Stimulated activated CD4-positive, alpha-beta T cell treated with anti-CD3 and anti-CD28 coated beads, Interleukin-2, amount 100 ng/mL, for 4 hours (primary cell): ENCODE measurements around the gene MTHFSD.
A peak's percentile ranks its signal among the peaks of the same experiment; 100 is the strongest.

Experiments
- DNase-seq: peaks from one replicate; pipeline ENCODE4 v3.0.0-alpha.2; 2020; ENCODE audit warnings: low read depth

Gene MTHFSD

GRCh38 chr16:86570558-86571529 is 15.8 kb upstream of the MTHFSD start:
- DNase-seq: no peak

- no peak for DNase-seq
Measured at GRCh38 chr16:86569701-86570447, 14.8 kb upstream of the MTHFSD start.

GRCh38 chr16:86568677-86569623 is 13.9 kb upstream of the MTHFSD start:
- no peak for DNase-seq

DNA sequence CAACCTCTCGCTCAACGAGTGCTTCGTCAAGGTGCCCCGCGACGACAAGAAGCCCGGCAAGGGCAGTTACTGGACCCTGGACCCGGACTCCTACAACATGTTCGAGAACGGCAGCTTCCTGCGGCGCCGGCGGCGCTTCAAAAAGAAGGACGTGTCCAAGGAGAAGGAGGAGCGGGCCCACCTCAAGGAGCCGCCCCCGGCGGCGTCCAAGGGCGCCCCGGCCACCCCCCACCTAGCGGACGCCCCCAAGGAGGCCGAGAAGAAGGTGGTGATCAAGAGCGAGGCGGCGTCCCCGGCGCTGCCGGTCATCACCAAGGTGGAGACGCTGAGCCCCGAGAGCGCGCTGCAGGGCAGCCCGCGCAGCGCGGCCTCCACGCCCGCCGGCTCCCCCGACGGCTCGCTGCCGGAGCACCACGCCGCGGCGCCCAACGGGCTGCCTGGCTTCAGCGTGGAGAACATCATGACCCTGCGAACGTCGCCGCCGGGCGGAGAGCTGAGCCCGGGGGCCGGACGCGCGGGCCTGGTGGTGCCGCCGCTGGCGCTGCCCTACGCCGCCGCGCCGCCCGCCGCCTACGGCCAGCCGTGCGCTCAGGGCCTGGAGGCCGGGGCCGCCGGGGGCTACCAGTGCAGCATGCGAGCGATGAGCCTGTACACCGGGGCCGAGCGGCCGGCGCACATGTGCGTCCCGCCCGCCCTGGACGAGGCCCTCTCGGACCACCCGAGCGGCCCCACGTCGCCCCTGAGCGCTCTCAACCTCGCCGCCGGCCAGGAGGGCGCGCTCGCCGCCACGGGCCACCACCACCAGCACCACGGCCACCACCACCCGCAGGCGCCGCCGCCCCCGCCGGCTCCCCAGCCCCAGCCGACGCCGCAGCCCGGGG is 12.9 kb upstream of the MTHFSD start:
- DNase-seq: no peak

DNA sequence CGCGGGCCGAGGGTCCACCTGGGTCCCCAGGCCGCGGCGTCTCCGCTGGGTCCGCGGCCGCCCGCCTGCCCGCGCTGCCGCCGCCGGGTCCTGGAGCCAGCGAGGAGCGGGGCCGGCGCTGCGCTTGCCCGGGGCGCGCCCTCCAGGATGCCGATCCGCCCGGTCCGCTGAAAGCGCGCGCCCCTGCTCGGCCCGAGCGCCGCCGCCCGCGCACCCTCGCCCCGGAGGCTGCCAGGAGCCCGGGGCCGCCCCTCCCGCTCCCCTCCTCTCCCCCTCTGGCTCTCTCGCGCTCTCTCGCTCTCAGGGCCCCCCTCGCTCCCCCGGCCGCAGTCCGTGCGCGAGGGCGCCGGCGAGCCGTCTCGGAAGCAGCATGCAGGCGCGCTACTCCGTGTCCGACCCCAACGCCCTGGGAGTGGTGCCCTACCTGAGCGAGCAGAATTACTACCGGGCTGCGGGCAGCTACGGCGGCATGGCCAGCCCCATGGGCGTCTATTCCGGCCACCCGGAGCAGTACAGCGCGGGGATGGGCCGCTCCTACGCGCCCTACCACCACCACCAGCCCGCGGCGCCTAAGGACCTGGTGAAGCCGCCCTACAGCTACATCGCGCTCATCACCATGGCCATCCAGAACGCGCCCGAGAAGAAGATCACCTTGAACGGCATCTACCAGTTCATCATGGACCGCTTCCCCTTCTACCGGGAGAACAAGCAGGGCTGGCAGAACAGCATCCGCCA is 12.1 kb upstream of the MTHFSD start:
- DNase-seq: no peak

- DNase-seq: peak; percentile 11
Measured at GRCh38 chr16:86566601-86566965, 11.5 kb upstream of the MTHFSD start, which contains the start of gene FOXC2. TSS of gene FOXC2 (plus strand) at chr16:86566829. CDS start at chr16:86567336, 507 bp downstream.

- DNase-seq: no peak
Measured at GRCh38 chr16:86565644-86566511, 10.8 kb upstream of the MTHFSD start.

- DNase-seq: no peak
Measured at GRCh38 chr16:86565181-86565631, 10.2 kb upstream of the MTHFSD start.

DNA sequence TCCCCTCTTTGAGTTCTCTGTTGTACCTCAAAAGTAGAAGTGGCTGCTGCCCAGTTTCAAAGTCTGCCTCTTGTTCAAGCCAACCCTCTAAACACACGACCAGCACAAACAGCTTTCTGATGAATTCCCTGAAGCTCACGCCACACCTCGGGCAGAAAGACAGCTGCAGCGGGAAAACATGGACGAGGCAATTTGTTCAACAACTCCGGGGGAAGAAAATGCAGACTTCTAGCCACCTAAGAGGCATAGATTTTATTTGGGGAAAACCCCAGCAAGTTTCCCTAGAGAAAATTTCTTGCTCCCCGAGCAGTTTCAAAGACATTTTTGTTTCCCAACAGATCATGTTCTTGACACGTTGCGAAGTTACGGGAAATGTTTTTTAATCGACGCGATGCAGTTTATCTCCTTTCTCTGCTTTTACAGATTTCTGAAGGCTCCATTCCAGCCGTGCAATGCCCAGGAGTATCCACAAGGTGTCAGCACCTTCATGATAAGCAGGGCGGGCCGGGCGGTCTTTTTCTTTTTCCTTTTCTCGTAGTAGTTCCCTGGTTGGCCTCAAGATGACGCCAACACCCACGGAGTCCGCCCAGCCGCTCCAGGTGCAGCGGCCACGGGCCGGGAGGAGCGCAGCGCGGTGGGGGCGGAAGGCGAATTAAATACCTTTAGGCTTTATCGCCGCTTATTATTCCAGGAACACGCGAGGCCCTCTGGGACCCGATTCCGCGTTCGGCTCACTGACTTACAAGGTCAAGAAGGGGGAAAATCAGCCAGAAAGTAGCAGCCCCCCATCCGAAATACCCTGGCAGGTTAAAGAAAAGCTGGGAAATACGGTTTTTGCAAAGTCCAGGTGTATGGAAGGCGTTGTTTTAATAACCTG is 8.7 kb upstream of the MTHFSD start:
- DNase-seq: peak; percentile 78

- DNase-seq: no peak
Measured at GRCh38 chr16:86562356-86562755, 7.3 kb upstream of the MTHFSD start.

DNA sequence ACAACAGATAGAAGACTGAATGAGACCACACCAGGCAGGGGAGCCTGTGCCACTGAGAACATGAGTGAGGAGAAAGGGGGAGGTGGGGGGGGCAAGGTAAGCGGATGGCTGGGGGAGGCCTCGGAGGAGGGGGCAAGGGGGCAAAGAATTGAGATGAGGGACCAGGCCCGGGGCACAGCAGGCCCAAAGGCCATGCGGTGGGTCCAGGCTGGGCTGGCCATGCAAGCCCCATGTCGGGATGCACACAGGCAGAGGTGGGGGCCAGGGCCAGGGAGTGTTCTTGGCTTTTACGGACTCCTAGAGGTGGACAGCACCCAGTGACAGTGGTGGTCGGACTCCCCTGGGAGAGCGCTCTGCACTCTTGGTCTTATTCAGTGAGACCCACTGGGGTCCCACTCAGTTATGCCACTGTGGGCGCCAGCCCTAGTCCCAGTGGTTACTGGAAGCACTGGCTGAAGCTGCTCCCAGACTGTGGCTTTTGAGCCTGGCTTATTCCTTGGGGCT is 4.8 kb upstream of the MTHFSD start:
- no peak for DNase-seq

DNA sequence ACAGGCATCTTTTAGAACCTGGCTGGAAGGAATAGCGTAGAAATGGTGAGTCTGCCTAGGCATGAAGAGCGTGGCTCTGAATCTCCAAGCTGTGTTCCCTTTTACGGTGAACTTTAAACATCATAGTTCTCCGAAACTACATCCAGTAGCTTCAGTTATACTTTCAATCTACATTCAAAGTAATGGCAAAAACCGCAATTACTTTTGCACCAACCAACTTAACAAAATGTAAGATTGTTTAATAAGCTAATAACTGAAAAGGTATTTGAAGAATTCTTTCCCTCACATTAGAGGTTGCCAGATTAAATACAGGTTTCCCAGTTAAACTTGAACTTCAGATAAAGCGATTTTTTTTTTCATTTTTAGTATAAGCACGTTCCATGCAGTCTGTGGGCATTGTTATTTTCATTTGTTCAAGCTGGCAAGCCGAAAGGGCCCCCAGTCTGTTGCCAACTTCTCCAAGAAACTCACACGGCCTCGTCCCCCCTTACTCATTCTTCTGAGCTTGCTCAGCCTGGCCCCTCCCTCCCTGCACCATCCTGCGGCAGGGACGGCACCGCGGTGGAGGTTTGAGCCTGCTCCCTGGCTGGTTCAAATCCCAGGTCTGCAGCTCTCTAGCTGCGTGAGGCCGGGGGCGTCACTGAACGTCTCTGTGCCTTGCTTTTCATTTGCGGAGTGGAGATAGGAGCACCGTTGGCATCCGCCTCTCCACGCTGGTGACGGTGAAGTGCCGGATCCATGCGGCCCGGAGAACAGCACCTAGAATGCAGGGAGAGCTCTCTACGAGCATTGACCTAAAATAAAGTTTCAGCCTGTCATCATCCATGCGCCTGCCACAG is 3.5 kb upstream of the MTHFSD start:
- no peak for DNase-seq

GRCh38 chr16:86557587-86557986 is 2.6 kb upstream of the MTHFSD start:
- DNase-seq: no peak

GRCh38 chr16:86556576-86556975 is 1.5 kb upstream of the MTHFSD start:
- DNase-seq: no peak

DNA sequence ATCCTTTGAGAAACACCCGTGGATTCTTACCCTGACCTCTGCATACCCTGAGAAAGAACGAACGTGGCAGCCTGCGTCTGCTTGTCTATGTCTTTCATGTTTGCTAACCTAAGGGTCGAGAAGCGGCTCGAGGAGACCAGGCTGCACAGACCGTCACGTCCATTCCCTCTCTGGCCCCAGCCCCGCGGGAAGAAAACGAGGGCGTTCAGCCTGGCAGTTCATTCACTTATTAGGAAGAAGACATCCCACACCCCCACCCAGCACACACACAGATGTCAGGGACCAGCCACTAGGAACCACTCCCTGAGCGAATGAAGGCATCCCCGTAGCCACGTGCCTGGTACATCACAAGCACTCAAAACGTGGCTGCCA is 655 bp upstream of the MTHFSD start:
- DNase-seq: no peak

DNA sequence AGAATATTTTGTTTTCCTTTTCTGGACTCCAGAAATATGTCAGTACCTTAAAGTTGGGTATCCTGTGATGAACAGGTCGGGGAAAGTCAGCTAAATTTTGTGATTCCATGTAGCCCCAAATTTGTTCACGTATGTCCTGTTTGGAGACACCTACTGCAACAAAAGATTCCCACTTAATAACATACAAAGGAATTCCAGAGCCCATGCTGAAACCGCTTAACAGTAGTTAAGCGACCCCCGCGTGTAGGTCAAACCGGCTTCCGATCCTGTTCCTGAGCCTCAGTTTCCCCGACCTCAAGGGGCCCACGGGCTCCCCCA is 477 bp downstream of the MTHFSD start:
- no peak for DNase-seq

- DNase-seq: no peak
Measured at GRCh38 chr16:86553356-86553755, 1.7 kb downstream of the MTHFSD start.
